OCI-LY7 (cell line): ENCODE measurements around the gene PCYT2. TPM values are rescaled to one million over a fixed set of nuclear protein-coding genes. Genes with fewer than 3 reads are reported as not detected.

Experiments used
- BruUV-seq: library from RNA; stranded (reverse); fragments of 400-500 nt; replicated peaks from 2 replicates; lab custom pipeline; 2021; lab: Mats Ljungman, UMichigan
- CTCF ChIA-PET: fragments of 300-600 bp; sonication (Branson Sonifier 250); formaldehyde crosslinking; loops from one replicate; lab custom pipeline; 2022; ENCODE audit warnings: antibody characterized with exemption; ENCODE audit not compliant: unreplicated experiment; lab: Charles Lee
- POLR2A ChIA-PET: fragments of 300-600 bp; sonication (Branson Sonifier 250); formaldehyde crosslinking; loops from one replicate; lab custom pipeline; 2022; ENCODE audit warnings: antibody characterized with exemption; lab: Charles Lee
- DNase-seq: peaks from one replicate; pipeline ENCODE4 v3.0.0-alpha.2; 2015; ENCODE audit warnings: low spot score
- H2AFZ ChIP-seq: fragments of 200-600 bp; sonication (generic), shearing (Covaris generic); 2 replicates; pipeline ENCODE4 v1.6.1; 2014; ENCODE audit warnings: mild to moderate bottlenecking, antibody characterized with exemption, low read length, moderate library complexity
- H3K27ac ChIP-seq: fragments of 200-600 bp; sonication (generic); 2 replicates; pipeline ENCODE4 v1.5.1; 2014; ENCODE audit warnings: mixed run types, low read depth, mild to moderate bottlenecking, moderate library complexity, low read length, inconsistent platforms; ENCODE audit not compliant: poor library complexity, severe bottlenecking
- H3K36me3 ChIP-seq: fragments of 200-600 bp; sonication (generic); 2 replicates; pipeline ENCODE4 v1.6.1; 2014; ENCODE audit warnings: mild to moderate bottlenecking, antibody characterized with exemption, low read length, moderate library complexity, mixed read lengths; ENCODE audit not compliant: insufficient read depth
- H3K4me1 ChIP-seq: fragments of 200-600 bp; sonication (generic); 2 replicates; pipeline ENCODE4 v1.5.1; 2014; ENCODE audit warnings: mild to moderate bottlenecking, low read length; ENCODE audit not compliant: insufficient read depth, poor library complexity, severe bottlenecking
- H3K4me2 ChIP-seq: fragments of 200-600 bp; sonication (generic); 2 replicates; pipeline ENCODE4 v1.6.1; 2014; ENCODE audit warnings: mild to moderate bottlenecking, low read length
- H3K4me3 ChIP-seq: fragments of 200-600 bp; sonication (generic); 2 replicates; pipeline ENCODE4 v1.5.1; 2014; ENCODE audit warnings: mild to moderate bottlenecking, low read depth, low read length; ENCODE audit not compliant: poor library complexity, severe bottlenecking
- H3K79me2 ChIP-seq: fragments of 200-600 bp; sonication (generic); 2 replicates; pipeline ENCODE4 v1.6.1; 2016; ENCODE audit warnings: low read depth, mild to moderate bottlenecking, low read length, moderate library complexity, mixed read lengths; ENCODE audit not compliant: insufficient read depth
- H3K9me2 ChIP-seq: fragments of 200-600 bp; sonication (generic); 2 replicates; pipeline ENCODE4 v1.6.1; 2016; ENCODE audit warnings: mild to moderate bottlenecking, low read length, mixed read lengths; ENCODE audit not compliant: insufficient read depth
- H3K9me3 ChIP-seq: fragments of 200-600 bp; sonication (generic); 2 replicates; pipeline ENCODE4 v1.6.1; 2014; ENCODE audit warnings: mild to moderate bottlenecking, mixed run types, low read length, mixed read lengths
- H4K20me1 ChIP-seq: fragments of 200-600 bp; sonication (generic); 2 replicates; pipeline ENCODE4 v1.6.1; 2014; ENCODE audit warnings: mild to moderate bottlenecking, antibody characterized with exemption, low read length, moderate library complexity, mixed read lengths; ENCODE audit not compliant: insufficient read depth
- EZH2phosphoT487 ChIP-seq: fragments of 200-600 bp; sonication (generic); IDR thresholded peaks from 2 replicates; pipeline ENCODE4 v1.6.1; 2018; ENCODE audit warnings: low read depth, borderline replicate concordance, mild to moderate bottlenecking, mixed run types, antibody characterized with exemption, low read length, moderate library complexity, mixed read lengths
- intact Hi-C: fragments of 100-400 bp; cut with micrococcal nuclease; formaldehyde crosslinking; loops from one replicate; pipeline ENCODE4 v1.10.0; 2022; ENCODE audit not compliant: unreplicated experiment
- total RNA-seq, 2 experiments: library from RNA; depleted of rRNA in 1 of 2; stranded (reverse); fragments of >200 nt in 1 of 2; shearing (Covaris generic) in 1 of 2; gene quantifications; 2 replicates each; pipeline ENCODE4 v1.2.3, GENCODE V29; 2014 to 2022
- TF ChIP-seq, protein P1 (sequence below): fragments of 200-600 bp; sonication (generic); conservative IDR thresholded peaks from 2 replicates; pipeline ENCODE4 v1.5.1; 2014; ENCODE audit warnings: mild to moderate bottlenecking, antibody characterized with exemption, low read length, moderate library complexity, mixed read lengths

PCYT2 gene
- total RNA-seq, 2 experiments from 2014 or later, result 70.1 to 104 TPM

DNA sequence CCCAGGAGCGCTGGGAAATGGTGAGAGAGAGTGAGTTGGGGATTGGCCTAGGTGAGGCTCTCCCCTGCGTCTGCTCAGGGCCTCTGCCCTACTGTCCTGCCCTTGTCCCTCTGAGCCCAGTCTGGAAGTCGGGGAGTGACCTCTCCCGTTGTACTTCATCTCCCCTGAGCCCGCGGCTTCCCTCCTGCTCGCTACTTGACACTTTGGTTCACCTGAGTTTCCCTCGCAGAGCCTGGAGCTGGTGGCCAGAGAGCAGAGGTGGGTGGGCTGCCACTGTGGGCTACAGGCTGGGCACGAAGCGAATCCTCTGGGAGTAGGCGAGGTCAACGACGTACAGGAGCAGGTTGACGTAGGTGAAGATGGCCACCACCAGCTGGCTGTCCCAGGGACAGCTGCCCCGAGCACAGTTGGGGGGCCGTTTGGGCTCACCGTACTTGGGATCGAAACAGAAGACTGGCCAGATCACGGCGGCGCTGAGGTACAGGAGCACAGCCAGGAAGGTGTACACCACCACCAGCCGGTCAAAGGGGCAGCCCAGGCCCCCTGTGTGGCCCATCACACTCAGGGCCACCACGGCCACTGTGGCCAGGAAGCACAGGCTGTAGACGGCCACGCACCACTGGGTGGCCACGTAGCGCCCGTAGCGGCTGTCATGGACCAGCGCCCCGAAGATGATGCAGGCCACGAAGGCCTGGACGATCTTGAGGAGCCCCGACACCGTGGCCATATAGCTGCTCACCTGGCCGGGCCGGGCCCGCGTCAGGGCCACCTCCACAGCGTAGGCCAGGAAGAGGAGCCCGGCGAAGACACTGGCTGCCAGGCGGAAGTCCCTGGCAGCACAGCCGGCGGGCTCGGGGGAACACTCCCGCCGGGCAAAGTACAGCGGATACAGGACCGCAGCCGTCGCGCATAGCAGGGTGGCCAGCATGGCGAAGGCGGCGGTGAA, 29.6 kb upstream of the PCYT2 start:
- POLR2A ChIA-PET, result no interaction called here
- Histone ChIP-seq H4K20me1 (no peaks in the 10 kb centered on the region), H3K4me1 (peaks cover 43% of the 10 kb centered on the region), H3K4me3 (no peak overlapping the region), H3K36me3 (peaks cover under 1% of the 10 kb centered on the region; the same call in 1 of the 2 replicates), H3K4me2 (no peak overlapping the region), H3K9me3 (no peaks in the 10 kb centered on the region), H3K9me2 (no peaks in the 10 kb centered on the region), H3K27ac (no peak overlapping the region), H2AFZ (no peak overlapping the region), H3K79me2 (peaks cover 6% of the 10 kb centered on the region; the same call in 1 of the 2 replicates)
- BruUV-seq, result no TSS peak
- no peak for DNase-seq
- CTCF ChIA-PET, result no interaction called here
- intact Hi-C loops, result no loop called here
- TF ChIP-seq EZH2phosphoT487, result no peak
- TF ChIP-seq, protein P1, sequence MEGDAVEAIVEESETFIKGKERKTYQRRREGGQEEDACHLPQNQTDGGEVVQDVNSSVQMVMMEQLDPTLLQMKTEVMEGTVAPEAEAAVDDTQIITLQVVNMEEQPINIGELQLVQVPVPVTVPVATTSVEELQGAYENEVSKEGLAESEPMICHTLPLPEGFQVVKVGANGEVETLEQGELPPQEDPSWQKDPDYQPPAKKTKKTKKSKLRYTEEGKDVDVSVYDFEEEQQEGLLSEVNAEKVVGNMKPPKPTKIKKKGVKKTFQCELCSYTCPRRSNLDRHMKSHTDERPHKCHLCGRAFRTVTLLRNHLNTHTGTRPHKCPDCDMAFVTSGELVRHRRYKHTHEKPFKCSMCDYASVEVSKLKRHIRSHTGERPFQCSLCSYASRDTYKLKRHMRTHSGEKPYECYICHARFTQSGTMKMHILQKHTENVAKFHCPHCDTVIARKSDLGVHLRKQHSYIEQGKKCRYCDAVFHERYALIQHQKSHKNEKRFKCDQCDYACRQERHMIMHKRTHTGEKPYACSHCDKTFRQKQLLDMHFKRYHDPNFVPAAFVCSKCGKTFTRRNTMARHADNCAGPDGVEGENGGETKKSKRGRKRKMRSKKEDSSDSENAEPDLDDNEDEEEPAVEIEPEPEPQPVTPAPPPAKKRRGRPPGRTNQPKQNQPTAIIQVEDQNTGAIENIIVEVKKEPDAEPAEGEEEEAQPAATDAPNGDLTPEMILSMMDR, result no peak

DNA sequence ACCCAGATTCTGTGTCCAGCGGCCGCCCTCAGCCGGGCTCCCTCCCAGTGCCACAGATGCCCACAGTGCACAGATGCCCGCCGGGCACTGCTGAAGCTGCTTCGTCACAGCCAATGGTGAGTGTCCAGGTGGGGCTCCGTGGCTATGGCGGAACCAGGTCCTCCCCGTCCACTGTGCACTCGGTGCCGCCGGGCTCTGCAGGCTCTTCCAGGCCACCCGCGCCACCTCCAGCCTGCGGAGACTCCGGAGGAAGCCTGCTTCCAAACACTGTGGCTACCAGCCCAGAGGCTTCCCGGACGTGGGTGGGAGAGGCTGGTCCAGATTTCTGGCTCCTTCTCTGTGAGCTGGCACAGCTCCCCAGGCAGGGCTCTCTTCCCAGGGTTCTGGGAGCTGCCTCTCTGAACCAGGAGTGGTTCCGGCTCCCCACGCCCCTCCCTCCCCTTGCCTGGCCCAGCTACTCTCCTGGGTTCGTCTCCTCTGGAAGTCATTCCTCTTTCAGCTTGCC, 28.7 kb upstream of the PCYT2 start:
- DNase-seq, result no peak
- intact Hi-C loops, result no loop called here
- Histone ChIP-seq H3K4me2 (no peak overlapping the region), H3K36me3 (peaks cover 10% of the 10 kb centered on the region), H3K9me2 (no peaks in the 10 kb centered on the region), H2AFZ (no peak overlapping the region), H3K27ac (no peak overlapping the region), H3K4me1 (peaks cover 46% of the 10 kb centered on the region), H3K79me2 (peaks cover 6% of the 10 kb centered on the region; the same call in 1 of the 2 replicates), H4K20me1 (no peaks in the 10 kb centered on the region), H3K9me3 (no peaks in the 10 kb centered on the region), H3K4me3 (no peak overlapping the region)
- TF ChIP-seq, protein P1, result no peak
- TF ChIP-seq EZH2phosphoT487, result no peak
- no TSS peak for BruUV-seq
- CTCF ChIA-PET, result no interaction called here
- POLR2A ChIA-PET, result no interaction called here

DNA sequence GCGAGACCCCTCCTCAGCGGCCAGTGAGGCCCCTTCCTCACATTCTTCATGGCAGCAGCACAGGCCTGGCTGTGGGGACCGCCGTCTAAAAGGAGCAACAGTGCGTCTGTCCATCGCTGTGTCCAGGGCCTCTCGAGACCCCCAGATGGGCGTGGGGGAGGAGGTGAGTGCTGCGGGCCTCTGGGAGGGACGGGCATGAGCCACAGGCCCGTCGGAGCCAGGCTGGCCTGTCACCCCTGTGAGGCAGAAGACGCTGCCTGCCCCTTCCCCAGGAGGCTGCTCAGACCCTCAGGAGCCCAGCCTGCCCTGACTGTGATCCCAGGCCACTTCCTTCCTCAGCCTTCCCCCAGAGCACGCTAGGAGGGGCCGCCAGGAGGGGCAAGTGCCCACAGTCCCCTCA, 28.0 kb upstream of the PCYT2 start:
- CTCF ChIA-PET, result no interaction called here
- peaks cover 6% of the 10 kb centered on the region; the same call in 1 of the 2 replicates for H3K79me2 ChIP-seq
- peaks cover 46% of the 10 kb centered on the region for H3K4me1 ChIP-seq
- no peak overlapping the region for H3K4me2 ChIP-seq
- no peaks in the 10 kb centered on the region for H3K9me2 ChIP-seq
- H3K36me3 ChIP-seq, result peaks cover 16% of the 10 kb centered on the region
- no peak for DNase-seq
- no peak overlapping the region for H3K27ac ChIP-seq
- intact Hi-C loops, result no loop called here
- no peak overlapping the region for H3K4me3 ChIP-seq
- TF ChIP-seq, protein P1, result no peak
- TF ChIP-seq EZH2phosphoT487, result no peak
- H2AFZ ChIP-seq, result no peak overlapping the region
- POLR2A ChIA-PET, result no interaction called here
- H3K9me3 ChIP-seq, result no peaks in the 10 kb centered on the region
- H4K20me1 ChIP-seq, result no peaks in the 10 kb centered on the region
- BruUV-seq, result no TSS peak
